GM12878 (cell line): Measurements from ENCODE around the gene SLC25A26. TPM values are rescaled to one million over a fixed set of nuclear protein-coding genes. Genes with fewer than 3 reads are reported as not detected.

Source experiments
- ATAC-seq: fragments of 200-7000 bp; cut with Tn5 transposase; 3 replicates; pipeline ENCODE4 v1.9.1; 2020; ENCODE audit warnings: mild to moderate bottlenecking, moderate library complexity
- BruUV-seq: library from RNA; stranded (reverse); fragments of 400-500 nt; replicated peaks from 2 replicates; lab custom pipeline; 2021; lab: Mats Ljungman, UMichigan
- CTCF ChIA-PET: fragments of 300-600 bp; sonication (Branson Sonifier 250); formaldehyde crosslinking; extraction: SDS; loops from one replicate; lab custom pipeline; 2021; ENCODE audit warnings: inconsistent platforms; lab: Yijun Ruan, JAX
- POLR2A ChIA-PET: fragments of 350-600 bp; formaldehyde crosslinking; extraction: SDS; loops from one replicate; lab custom pipeline; 2021; ENCODE audit warnings: inconsistent platforms; lab: Charles Lee
- RAD21 ChIA-PET: fragments of 300-600 bp; sonication (Branson Sonifier 250); formaldehyde crosslinking; loops from one replicate; lab custom pipeline; 2023; ENCODE audit warnings: antibody characterized with exemption; ENCODE audit not compliant: unreplicated experiment; lab: Charles Lee
- SMC1A ChIA-PET: fragments of 300-600 bp; sonication (Branson Sonifier 250); formaldehyde crosslinking; loops from one replicate; lab custom pipeline; 2023; ENCODE audit not compliant: unreplicated experiment, uncharacterized antibody; lab: Charles Lee
- DNase-seq: peaks from one replicate; pipeline ENCODE4 v3.0.0-alpha.2; 2011; ENCODE audit warnings: low read depth, low spot score
- FAIRE-seq: peaks from 3 replicates; lab custom pipeline; 2011; peaks lifted over from hg19 to GRCh38; lab: Jason Lieb, UNC
- H2AFZ ChIP-seq: 2 replicates; pipeline ENCODE4 v1.6.0; 2011; ENCODE audit warnings: low read depth, low read length, control low read depth; ENCODE audit not compliant: control insufficient read depth
- H3K27ac ChIP-seq: 2 replicates; pipeline ENCODE4 v1.5.1; 2011; ENCODE audit warnings: control low read depth; ENCODE audit not compliant: control insufficient read depth, insufficient read depth
- H3K27me3 ChIP-seq, 2 experiments: replicated peaks in 1 of 2; 2 replicates each; pipeline versions ENCODE4 v1.6.0 to v1.6.1; 2011; ENCODE audit warnings: low read length in 1 of 2; ENCODE audit not compliant: control insufficient read depth in 2 of 2, insufficient read depth in 2 of 2
- H3K36me3 ChIP-seq, 2 experiments: 2 replicates each; pipeline ENCODE4 v1.5.1; 2011; ENCODE audit warnings: low read length in 1 of 2; ENCODE audit not compliant: control insufficient read depth in 2 of 2, insufficient read depth in 2 of 2
- H3K4me1 ChIP-seq: 2 replicates; pipeline ENCODE4 v1.6.1; 2011; ENCODE audit warnings: mild to moderate bottlenecking, low read length, moderate library complexity, mixed read lengths; ENCODE audit not compliant: control insufficient read depth, insufficient read depth
- H3K4me2 ChIP-seq: 2 replicates; pipeline ENCODE4 v1.6.0; 2011; ENCODE audit warnings: control low read depth; ENCODE audit not compliant: control insufficient read depth, insufficient read depth
- H3K4me3 ChIP-seq: fragments of 200-600 bp; sonication (generic); 2 replicates; pipeline ENCODE4 v1.5.1; 2016
- H3K79me2 ChIP-seq: 2 replicates; pipeline ENCODE4 v1.6.0; 2011; ENCODE audit warnings: low read length; ENCODE audit not compliant: control insufficient read depth, insufficient read depth
- H3K9ac ChIP-seq: 2 replicates; pipeline ENCODE4 v1.8.0; 2011; ENCODE audit warnings: low read length, control low read depth, mixed read lengths; ENCODE audit not compliant: control insufficient read depth, insufficient read depth
- H3K9me3 ChIP-seq: replicated peaks from 3 replicates; pipeline ENCODE4 v1.5.1; 2011; ENCODE audit warnings: mild to moderate bottlenecking, low read length; ENCODE audit not compliant: control insufficient read depth, insufficient read depth
- H4K20me1 ChIP-seq: 2 replicates; pipeline ENCODE4 v1.6.0; 2011; ENCODE audit not compliant: control insufficient read depth, insufficient read depth
- BHLHE40 ChIP-seq, 2 experiments: fragments of 450-650 bp in 1 of 2; IDR thresholded peaks; 2 replicates each; pipeline ENCODE4 v1.6.1; 2011 to 2017; ENCODE audit warnings: low read depth in 2 of 2, borderline replicate concordance in 1 of 2, improper control_type of control experiment in 1 of 2, low read length in 1 of 2, mild to moderate bottlenecking in 1 of 2
- CBFB ChIP-seq: IDR thresholded peaks from 2 replicates; pipeline ENCODE4 v1.6.1; 2016; ENCODE audit warnings: antibody characterized with exemption, low read depth
- GABPA ChIP-seq: IDR thresholded peaks from 2 replicates; pipeline ENCODE4 v1.6.1; 2014; ENCODE audit warnings: antibody characterized with exemption, low read depth, mild to moderate bottlenecking, inconsistent platforms
- HDGF ChIP-seq: fragments of 450-650 bp; IDR thresholded peaks from 2 replicates; pipeline ENCODE4 v1.6.1; 2016; ENCODE audit warnings: antibody characterized with exemption
- JUND ChIP-seq: IDR thresholded peaks from 2 replicates; pipeline ENCODE4 v1.6.1; 2012; ENCODE audit warnings: low read depth, mild to moderate bottlenecking, low read length, improper control_type of control experiment, moderate library complexity
- MTA3 ChIP-seq: IDR thresholded peaks from 2 replicates; pipeline ENCODE4 v1.6.1; 2012; ENCODE audit warnings: low read length, inconsistent platforms, borderline replicate concordance
- NBN ChIP-seq: fragments of 450-650 bp; IDR thresholded peaks from 2 replicates; pipeline ENCODE4 v1.6.1; 2016
- NKRF ChIP-seq: fragments of 450-650 bp; conservative IDR thresholded peaks from 2 replicates; pipeline ENCODE4 v1.6.1; 2017; ENCODE audit warnings: mild to moderate bottlenecking, moderate library complexity
- PML ChIP-seq: IDR thresholded peaks from 2 replicates; pipeline ENCODE4 v1.6.1; 2012; ENCODE audit warnings: low read length, inconsistent platforms
- POLR2AphosphoS2 ChIP-seq: IDR thresholded peaks from 2 replicates; pipeline ENCODE4 v1.6.1; 2011; ENCODE audit warnings: low read depth, mild to moderate bottlenecking, low read length, improper control_type of control experiment, moderate library complexity
- RCOR1 ChIP-seq: conservative IDR thresholded peaks from 2 replicates; pipeline ENCODE4 v1.6.1; 2012; ENCODE audit warnings: low read depth, low read length, improper control_type of control experiment
- REST ChIP-seq: IDR thresholded peaks from 2 replicates; pipeline ENCODE4 v1.6.1; 2012; ENCODE audit warnings: mild to moderate bottlenecking, low read depth, low read length
- SP1 ChIP-seq: IDR thresholded peaks from one replicate; pipeline ENCODE4 v1.6.1; 2011; ENCODE audit warnings: low read depth, low read length
- STAT3 ChIP-seq: IDR thresholded peaks from 2 replicates; pipeline ENCODE4 v1.6.1; 2011; ENCODE audit warnings: low read depth, low read length, improper control_type of control experiment
- TBL1XR1 ChIP-seq: IDR thresholded peaks from 2 replicates; pipeline ENCODE4 v1.6.1; 2012; ENCODE audit warnings: low read depth, low read length, improper control_type of control experiment
- WGBS: methylation state at CpG from one replicate; pipeline ENCODE4 v1.1.6; 2016; ENCODE audit warnings: low lambda C conversion rate; ENCODE audit not compliant: insufficient replicate concordance, insufficient coverage; ENCODE audit errors: missing lambda C conversion rate; 5-methylcytosine and 5-hydroxymethylcytosine counted together
- in situ Hi-C: fragments of 300-500 bp; cut with MboI; formaldehyde crosslinking; loops from 9 replicates; pipeline ENCODE4 v1.14.3; 2018; ENCODE audit warnings: mixed read lengths
- intact Hi-C: fragments of 100-400 bp; cut with micrococcal nuclease; formaldehyde crosslinking; loops from one replicate; pipeline ENCODE4 v1.14.2; 2022; ENCODE audit not compliant: unreplicated experiment
- polyA plus RNA-seq, 11 experiments: library from polyadenylated mRNA; depleted of rRNA in 4 of 11; unstranded in 6 of 11; stranded (reverse) in 5 of 11; fragments of >200 nt; fragmentation: Nextera tagmentation in 4 of 11; fragmentation: Illumina TruSeq in 1 of 11; extraction: Ambion mirVana in 4 of 11; extraction: Trizol in 1 of 11; gene quantifications; 1 replicate in 1 of 11; 2 replicates in 10 of 11; pipeline versions ENCODE4 v1.2.1 to v1.2.3, GENCODE V29; 2011 to 2016; ENCODE audit warnings: inconsistent platforms in 2 of 11, missing spikeins in 2 of 11, low read depth in 1 of 11
- total RNA-seq, 4 experiments: library from RNA; depleted of rRNA in 3 of 4; stranded (reverse); fragments of >200 nt in 3 of 4; fragmentation: Illumina TruSeq in 1 of 4; extraction: Trizol in 1 of 4; gene quantifications; 2 replicates each; pipeline versions ENCODE4 v1.2.1 to v1.2.3, GENCODE V29; 2013 to 2021

The SLC25A26 gene
- total and polyA plus RNA-seq, 10 of the 15 experiments (the other 5 are each of a cell fraction or from before 2014, with no cell fraction given), result 14.6 to 49.7 (median 24.9) TPM

- no peak overlapping the region for H3K4me2 ChIP-seq
- SMC1A ChIA-PET, result interaction anchor here (0.5 to 2.5 kb wide), 10 partner anchors 9 to 141 kb away, joined by 3 to 29 read pairs (median 4); no protein-coding TSS in a partner anchor
Measured at GRCh38 chr3:66394753-66395249, 174.0 kb downstream of the SLC25A26 start.

More at GRCh38 chr3:66394753-66395249, 174.0 kb downstream of the SLC25A26 start:
- Histone ChIP-seq H3K79me2 (no peaks in the 10 kb centered on the region), H3K27ac (no peak overlapping the region; the same call in 1 of the 2 replicates), H3K4me1 (peaks cover 17% of the 10 kb centered on the region), H4K20me1 (no peaks in the 10 kb centered on the region), H3K9me3 (no peaks in the 10 kb centered on the region), H3K27me3 (no peaks in the 10 kb centered on the region), H3K4me3 (no peak overlapping the region), H3K9ac (no peak overlapping the region), H3K36me3 (no peaks in the 10 kb centered on the region; a peak in 2 of 4 replicates), H2AFZ (no peak overlapping the region)
- WGBS, result 72% methylated on average over 8 of the region's 8 CpGs
- no peak for DNase-seq
- CTCF ChIA-PET, result interaction anchor here (0.7 to 1.9 kb wide), 9 partner anchors 9 to 140 kb away, joined by 3 to 13 read pairs (median 5); no protein-coding TSS in a partner anchor
- no peak for ATAC-seq
- BruUV-seq, result no TSS peak
- RAD21 ChIA-PET, result interaction anchor here (1.0 to 1.4 kb wide), 3 partner anchors 10 to 118 kb away, joined by 3 to 6 read pairs (median 3); no protein-coding TSS in a partner anchor
- FAIRE-seq, result no peak
- intact Hi-C loops (loop anchor here (5.0 kb wide), 1 partner anchor 88 kb away; no protein-coding TSS in a partner anchor), in situ Hi-C loops (no loop called here)
- POLR2A ChIA-PET, result interaction anchor here (0.7 kb wide), 1 partner anchor 9 kb away, joined by 4 read pairs; no protein-coding TSS in a partner anchor
- TF ChIP-seq JUND (no peak), TBL1XR1 (no peak), CBFB (no peak), BHLHE40 (IDR thresholded peaks at IDR 0.05; ENCODE audit: borderline replicate concordance in 1 of 2, low read depth in 2 of 2, low read length in 1 of 2) (no peak), SP1 (no peak), NKRF (no peak), MTA3 (no peak), REST (no peak), NBN (no peak), STAT3 (no peak), POLR2AphosphoS2 (no peak), HDGF (no peak), GABPA (no peak), PML (no peak), RCOR1 (no peak)
